GM19351 (cell line): ENCODE data around the gene TMEM254.
"Not testable (repeated sequence)": the region's sequence is repeated elsewhere in the genome, so short reads cannot be mapped to it uniquely, and the experiment has no call there.

Experiments
- ATAC-seq: cut with Tn5 transposase; IDR thresholded peaks from one replicate; pipeline ENCODE4 v1.9.1; 2021; ENCODE audit warnings: mild to moderate bottlenecking, moderate library complexity; ENCODE audit not compliant: unreplicated experiment

TMEM254 gene

GRCh38 chr10:80132299-80133139 lies 54.1 kb downstream of the TMEM254 start, which contains the start of gene PLAC9:
TSS of gene PLAC9 (plus strand) at chr10:80132730. CDS start at chr10:80132763, 33 bp downstream.
- ATAC-seq, result no peak

- ATAC-seq, result no peak
Observed at GRCh38 chr10:80133206-80133605, 54.7 kb downstream of the TMEM254 start.

GRCh38 chr10:80133687-80134086 lies 55.2 kb downstream of the TMEM254 start:
- ATAC-seq, result not testable (repeated sequence)

- ATAC-seq, result no peak
Observed at GRCh38 chr10:80136134-80136571, 57.7 kb downstream of the TMEM254 start.

GRCh38 chr10:80137031-80137862 lies 58.8 kb downstream of the TMEM254 start:
- no peak for ATAC-seq

- no peak for ATAC-seq
Observed at GRCh38 chr10:80137920-80138319, 59.5 kb downstream of the TMEM254 start.

GRCh38 chr10:80139265-80139664 lies 60.8 kb downstream of the TMEM254 start:
- ATAC-seq, result no peak

GRCh38 chr10:80140251-80140650 lies 61.8 kb downstream of the TMEM254 start:
- ATAC-seq, result no peak

GRCh38 chr10:80141696-80142460 lies 63.4 kb downstream of the TMEM254 start:
- ATAC-seq, result no peak
